ENCODE data around the gene TUBB2B.

GRCh38 chr6:3232017-3232945, 4.8 kb upstream of the TUBB2B start:
- TF ChIP-seq CTCF (IDR thresholded peaks at IDR 0.05; ENCODE audit: extremely low read depth in 1 of 2, insufficient read depth in 1 of 2, low read depth in 1 of 2, low read length in 2 of 2) (no peak), POLR2AphosphoS5 (IDR thresholded peaks at IDR 0.05; ENCODE audit: insufficient read depth, low read depth, low read length) (no peak), EZH2 (IDR thresholded peaks at IDR 0.05; ENCODE audit: borderline replicate concordance, low read depth, low read length, severe bottlenecking) (no peak), POLR2A (IDR thresholded peaks at IDR 0.05; ENCODE audit: low read depth, low read length) (no peak), MAX (IDR thresholded peaks at IDR 0.05; ENCODE audit: insufficient read depth, insufficient read length) (no peak), MYC (IDR thresholded peaks at IDR 0.05; ENCODE audit: low read depth, low read length) (no peak), JUN (IDR thresholded peaks at IDR 0.05; ENCODE audit: borderline replicate concordance, insufficient read depth, insufficient read length, low read depth) (no peak), GATA2 (IDR thresholded peaks at IDR 0.05; ENCODE audit: insufficient read depth, insufficient read length, low read depth, low read length) (no peak), FOS (IDR thresholded peaks at IDR 0.05; ENCODE audit: borderline replicate concordance, insufficient read depth, low read length) (no peak)
